Activated T-cell treated with anti-CD3 and anti-CD28 coated beads, Interleukin-2, amount 50 U/mL, for 4 hours (primary cell): ENCODE measurements around the gene TRAPPC14. TPM values are rescaled to one million over a fixed set of nuclear protein-coding genes. Genes with fewer than 3 reads are reported as not detected.
"Not testable (repeated sequence)": the region's sequence is repeated elsewhere in the genome, so short reads cannot be mapped to it uniquely, and the experiment has no call there.

Experiments
- ATAC-seq, 2 donors: fragments of 200-7000 bp; cut with Tn5 transposase; one replicate each; pipeline ENCODE4 v1.10.0; 2021
- DNase-seq: peaks from one replicate; pipeline ENCODE4 v3.0.0-alpha.2; 2020
- H3K27me3 Mint-ChIP-seq: one replicate; pipeline ENCODE4 v1.8.0; 2021; ENCODE audit warnings: low read depth, mixed read lengths
- H3K36me3 Mint-ChIP-seq: one replicate; pipeline ENCODE4 v1.8.0; 2022; ENCODE audit warnings: mixed read lengths; ENCODE audit not compliant: insufficient read depth
- H3K4me1 Mint-ChIP-seq: one replicate; pipeline ENCODE4 v1.8.0; 2021; ENCODE audit warnings: low read depth, mixed read lengths
- H3K4me3 Mint-ChIP-seq: one replicate; pipeline ENCODE4 v1.8.0; 2021; ENCODE audit warnings: mild to moderate bottlenecking, moderate library complexity, mixed read lengths
- H3K9me3 Mint-ChIP-seq: one replicate; pipeline ENCODE4 v1.8.0; 2021; ENCODE audit warnings: mixed read lengths
- total RNA-seq, 3 donors: library from RNA; stranded (reverse); gene quantifications; one replicate each; pipeline ENCODE4 v1.2.1, GENCODE V29; 2021

The TRAPPC14 gene
- total RNA-seq, 3 donors from 2014 or later, result 41.9 to 45.6 (median 43.6) TPM

DNA sequence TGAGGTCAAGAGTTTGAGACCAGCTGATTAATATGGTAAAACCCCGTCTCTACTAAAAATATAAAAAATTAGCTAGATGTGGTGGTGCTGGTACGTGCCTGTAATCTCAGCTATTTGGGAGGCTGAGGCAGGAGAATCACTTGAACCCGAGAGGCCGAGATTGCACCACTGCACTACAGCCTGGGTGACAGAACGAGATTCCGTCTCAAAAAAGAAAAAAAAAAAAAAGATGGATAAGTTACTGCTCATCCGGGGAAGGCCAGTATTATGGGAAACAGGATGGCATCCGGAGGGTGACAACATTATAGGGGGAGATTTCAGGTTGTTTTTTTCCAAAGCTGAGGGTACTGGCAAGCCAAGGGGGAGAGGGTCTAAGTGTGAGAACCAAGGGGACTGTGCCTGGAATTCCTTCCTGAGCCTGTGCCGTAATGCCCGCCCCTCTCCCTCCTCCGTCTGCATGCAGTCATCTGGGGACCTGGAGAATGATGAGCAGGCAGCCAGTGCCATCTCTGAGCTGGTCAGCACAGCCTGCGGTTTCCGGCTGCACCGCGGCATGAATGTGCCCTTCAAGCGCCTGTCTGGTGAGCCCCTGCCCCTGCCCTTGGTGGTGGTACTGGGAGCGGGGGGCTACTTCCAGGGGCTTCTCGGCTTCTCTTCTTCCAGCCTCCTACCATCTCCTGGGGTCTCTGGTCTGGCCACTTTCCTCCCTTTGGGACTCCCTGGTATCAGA is 5.4 kb downstream of the TRAPPC14 start:
- DNase-seq, result no peak
- Mint-ChIP-seq H3K4me3 (no peak overlapping the region), H3K9me3 (no peaks in the 10 kb centered on the region), H3K27me3 (no peaks in the 10 kb centered on the region), H3K36me3 (peaks cover 24% of the 10 kb centered on the region), H3K4me1 (peaks cover 57% of the 10 kb centered on the region)
- no peak for ATAC-seq

GRCh38 chr7:100152404-100152803 is 6.1 kb downstream of the TRAPPC14 start:
- Mint-ChIP-seq H3K27me3 (no peaks in the 10 kb centered on the region), H3K9me3 (no peaks in the 10 kb centered on the region), H3K36me3 (peaks cover 21% of the 10 kb centered on the region), H3K4me1 (peaks cover 58% of the 10 kb centered on the region), H3K4me3 (no peak overlapping the region)
- DNase-seq, result no peak
- ATAC-seq, result no peak

DNA sequence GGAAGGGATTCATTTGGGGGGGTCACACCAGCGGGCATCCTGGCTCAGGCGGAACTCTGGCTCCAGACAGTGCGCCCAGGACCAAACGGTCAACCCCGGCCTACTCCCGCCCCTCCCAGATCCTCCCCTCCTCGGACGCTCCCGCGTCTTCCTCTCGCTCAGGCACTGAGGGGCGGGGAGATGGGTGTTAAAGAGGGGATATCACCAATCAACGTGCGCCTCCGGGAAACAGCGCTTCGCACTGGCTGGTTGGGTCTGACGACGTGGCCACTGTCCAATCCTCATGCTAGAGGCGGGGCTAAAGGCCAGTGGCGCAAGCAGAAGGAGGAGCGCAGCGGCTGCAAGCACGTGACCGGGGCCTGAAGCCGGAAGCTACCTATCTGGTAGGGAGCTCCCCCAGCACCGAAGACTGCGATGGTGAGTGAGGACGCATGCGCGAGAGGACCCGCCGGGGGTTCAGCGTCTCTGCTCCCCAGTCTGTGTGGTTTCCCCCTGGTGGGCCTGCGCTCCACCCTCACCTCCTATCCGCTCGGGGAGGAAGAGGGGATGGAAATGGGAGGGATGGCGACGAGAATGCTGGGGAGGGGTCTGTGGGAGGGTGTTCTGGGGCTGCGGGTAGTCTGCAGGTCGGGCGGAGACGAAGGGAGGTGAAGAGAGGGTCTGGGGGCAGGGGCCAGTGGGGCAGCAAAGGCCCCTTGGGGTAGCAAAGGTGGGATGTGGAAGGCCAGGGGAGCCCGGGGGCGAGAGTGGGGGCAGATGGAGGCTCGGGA is 9.8 kb downstream of the TRAPPC14 start, which contains the start of gene LAMTOR4:
TSS of gene LAMTOR4 (plus strand) at position 360 of the 770 bp plus-strand sequence. CDS start at position 415, 55 bp downstream.
- DNase-seq, result peak; percentile 96
- no peaks in the 10 kb centered on the region for H3K9me3 Mint-ChIP-seq
- peak; percentile 97 to 98 for ATAC-seq
- H3K27me3 Mint-ChIP-seq, result no peaks in the 10 kb centered on the region
- peaks cover 10% of the 10 kb centered on the region for H3K36me3 Mint-ChIP-seq
- peaks cover 36% of the 10 kb centered on the region for H3K4me1 Mint-ChIP-seq
- peak within 1 kb of the TSS; percentile 99 for H3K4me3 Mint-ChIP-seq

DNA sequence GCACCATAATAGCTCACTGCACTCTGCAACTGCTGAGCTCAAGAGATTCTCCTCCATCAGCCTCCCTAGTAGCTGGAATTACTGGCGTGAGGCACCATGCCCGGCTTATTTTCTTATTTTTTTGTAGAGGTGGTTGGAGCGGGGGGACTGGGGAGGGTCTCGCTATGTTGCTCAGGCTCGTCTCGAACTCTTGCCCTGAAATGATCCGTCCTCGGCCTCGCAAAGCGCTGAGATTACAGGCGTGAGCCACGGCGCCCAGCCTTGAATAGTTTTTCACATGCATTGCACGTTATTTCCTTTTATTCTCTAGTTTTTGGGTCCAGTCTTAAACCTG is 10.3 kb downstream of the TRAPPC14 start:
- no peaks in the 10 kb centered on the region for H3K27me3 Mint-ChIP-seq

GRCh38 chr7:100147278-100147677 is 11.2 kb downstream of the TRAPPC14 start:
- ATAC-seq, result no peak
- Mint-ChIP-seq H3K27me3 (no peaks in the 10 kb centered on the region), H3K4me1 (peaks cover 31% of the 10 kb centered on the region), H3K9me3 (no peaks in the 10 kb centered on the region), H3K4me3 (no peak overlapping the region), H3K36me3 (peaks cover 6% of the 10 kb centered on the region)
- DNase-seq, result no peak

More for the DNA sequence above, 10.3 kb downstream of the TRAPPC14 start:
- peaks cover 35% of the 10 kb centered on the region for H3K4me1 Mint-ChIP-seq
- peaks cover 10% of the 10 kb centered on the region for H3K36me3 Mint-ChIP-seq
- peak in 1 of 2 donors; percentile 1 for ATAC-seq
- no peaks in the 10 kb centered on the region for H3K9me3 Mint-ChIP-seq
- DNase-seq, result no peak
- peak overlapping the region; percentile 99 for H3K4me3 Mint-ChIP-seq

GRCh38 chr7:100146350-100146749 is 12.2 kb downstream of the TRAPPC14 start:
- not testable (repeated sequence) for DNase-seq, H3K36me3 Mint-ChIP-seq, ATAC-seq, H3K4me3 Mint-ChIP-seq, H3K9me3 Mint-ChIP-seq, H3K27me3 Mint-ChIP-seq
- peaks cover 25% of the 10 kb centered on the region for H3K4me1 Mint-ChIP-seq

DNA sequence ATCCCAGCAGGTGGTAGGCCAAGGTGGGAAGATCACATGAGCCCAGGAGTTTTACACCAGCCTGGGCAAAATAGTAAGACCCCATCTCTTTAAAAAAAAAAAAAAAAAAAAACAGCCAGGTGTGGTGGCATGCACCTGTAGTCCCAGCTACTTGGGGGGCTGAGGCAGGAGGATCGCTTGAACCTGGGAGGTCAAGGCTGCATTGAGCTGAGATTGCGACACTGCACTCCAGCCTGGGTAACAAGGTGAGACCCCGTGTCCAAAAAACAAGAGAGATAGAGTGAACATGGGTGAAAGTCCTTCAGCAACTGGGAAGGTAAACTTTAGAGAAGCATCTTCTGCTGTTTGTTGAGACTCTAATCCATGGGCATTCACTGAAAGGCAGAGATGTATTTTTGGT is 16.1 kb downstream of the TRAPPC14 start:
- no peaks in the 10 kb centered on the region for H3K27me3 Mint-ChIP-seq
- DNase-seq (no peak), ATAC-seq (no peak)
- H3K4me3 Mint-ChIP-seq, result no peak overlapping the region
- peaks cover 9% of the 10 kb centered on the region for H3K4me1 Mint-ChIP-seq
- no peaks in the 10 kb centered on the region for H3K36me3 Mint-ChIP-seq
- H3K9me3 Mint-ChIP-seq, result no peaks in the 10 kb centered on the region

GRCh38 chr7:100141555-100141949 is 17.0 kb downstream of the TRAPPC14 start:
- no peaks in the 10 kb centered on the region for H3K9me3 Mint-ChIP-seq
- H3K27me3 Mint-ChIP-seq, result no peaks in the 10 kb centered on the region
- no peaks in the 10 kb centered on the region for H3K36me3 Mint-ChIP-seq
- H3K4me1 Mint-ChIP-seq, result peaks cover 9% of the 10 kb centered on the region
- ATAC-seq (no peak), DNase-seq (no peak)
- no peak overlapping the region for H3K4me3 Mint-ChIP-seq

- H3K36me3 Mint-ChIP-seq, result no peaks in the 10 kb centered on the region
- DNase-seq (no peak), ATAC-seq (no peak)
- peaks cover 9% of the 10 kb centered on the region for H3K4me1 Mint-ChIP-seq
- H3K27me3 Mint-ChIP-seq, result no peaks in the 10 kb centered on the region
- H3K4me3 Mint-ChIP-seq, result no peak overlapping the region
- no peaks in the 10 kb centered on the region for H3K9me3 Mint-ChIP-seq
Observed at GRCh38 chr7:100137851-100138760, 20.4 kb downstream of the TRAPPC14 start.

- no peaks in the 10 kb centered on the region for H3K27me3 Mint-ChIP-seq
- ATAC-seq (peak; percentile 76 to 86), DNase-seq (peak; percentile 61)
- H3K4me1 Mint-ChIP-seq, result peaks cover 16% of the 10 kb centered on the region
- H3K9me3 Mint-ChIP-seq, result no peaks in the 10 kb centered on the region
- no peak overlapping the region for H3K4me3 Mint-ChIP-seq
- H3K36me3 Mint-ChIP-seq, result no peaks in the 10 kb centered on the region
Observed at GRCh38 chr7:100132697-100133151, 25.8 kb downstream of the TRAPPC14 start.

DNA sequence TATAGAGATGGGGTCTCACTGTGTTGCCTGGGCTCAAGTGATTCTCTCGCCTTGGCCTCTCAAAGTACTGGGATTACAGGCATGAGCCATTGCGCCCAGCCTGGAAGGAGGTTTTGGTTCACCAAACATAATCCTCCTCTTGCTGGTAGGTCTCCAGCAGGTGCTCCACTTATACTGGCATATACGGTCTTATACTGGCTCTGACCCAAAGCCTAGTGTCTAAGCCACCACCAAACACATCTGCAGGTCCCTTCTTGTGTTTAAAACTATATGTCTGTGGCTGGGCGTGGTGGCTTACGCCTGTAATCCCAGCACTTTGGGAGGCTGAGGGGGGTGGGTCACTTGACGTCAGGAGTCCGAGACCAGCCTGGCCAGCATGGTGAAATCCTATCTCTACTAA is 26.4 kb downstream of the TRAPPC14 start:
- H3K36me3 Mint-ChIP-seq, result no peaks in the 10 kb centered on the region
- no peak overlapping the region for H3K4me3 Mint-ChIP-seq

DNA sequence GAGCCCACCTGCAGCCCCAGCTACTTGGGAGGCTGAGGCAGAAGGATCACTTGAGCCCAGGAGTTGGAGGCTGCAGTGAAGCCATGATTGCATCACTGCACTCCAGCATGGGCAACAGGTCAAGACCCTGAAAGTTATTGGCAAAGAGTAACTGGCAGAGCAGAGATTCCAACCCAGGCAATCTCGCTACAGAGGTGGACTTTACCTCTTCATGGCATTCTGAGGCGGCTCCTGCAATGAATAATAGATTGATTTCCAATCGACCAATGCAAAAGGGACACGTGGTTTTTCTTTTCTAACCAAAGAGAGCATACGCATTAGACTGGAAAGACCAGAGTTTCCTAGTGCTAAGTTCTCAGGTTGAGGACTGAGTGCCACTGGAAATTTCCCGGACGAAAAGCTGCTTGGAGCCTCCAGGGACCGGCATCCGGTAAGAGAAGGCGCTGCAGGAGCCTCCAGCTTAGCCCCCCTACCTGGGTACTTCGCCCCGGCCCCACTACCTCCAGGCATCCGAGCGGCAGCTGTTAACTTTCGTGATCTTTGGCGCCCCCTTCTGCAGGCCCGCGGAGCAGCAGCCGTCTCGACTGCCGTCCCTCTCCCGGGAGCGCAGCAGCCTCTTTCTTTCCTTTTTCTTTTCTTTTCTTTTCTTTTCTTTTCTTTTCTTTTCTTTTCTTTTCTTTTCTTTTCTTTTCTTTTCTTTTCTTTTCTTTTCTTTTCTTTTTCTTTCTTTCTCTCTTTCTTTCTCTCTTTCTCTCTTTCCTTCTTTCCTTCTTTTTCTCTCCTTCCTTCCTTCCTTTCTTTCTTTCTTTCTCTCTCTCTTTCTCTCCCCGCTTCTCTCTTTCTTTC is 27.7 kb downstream of the TRAPPC14 start:
- no peak overlapping the region for H3K4me3 Mint-ChIP-seq

More for the DNA sequence above, 26.4 kb downstream of the TRAPPC14 start:
- no peak for ATAC-seq
- peaks cover 14% of the 10 kb centered on the region for H3K4me1 Mint-ChIP-seq
- no peaks in the 10 kb centered on the region for H3K27me3 Mint-ChIP-seq
- H3K9me3 Mint-ChIP-seq, result no peaks in the 10 kb centered on the region
- DNase-seq, result no peak

DNA sequence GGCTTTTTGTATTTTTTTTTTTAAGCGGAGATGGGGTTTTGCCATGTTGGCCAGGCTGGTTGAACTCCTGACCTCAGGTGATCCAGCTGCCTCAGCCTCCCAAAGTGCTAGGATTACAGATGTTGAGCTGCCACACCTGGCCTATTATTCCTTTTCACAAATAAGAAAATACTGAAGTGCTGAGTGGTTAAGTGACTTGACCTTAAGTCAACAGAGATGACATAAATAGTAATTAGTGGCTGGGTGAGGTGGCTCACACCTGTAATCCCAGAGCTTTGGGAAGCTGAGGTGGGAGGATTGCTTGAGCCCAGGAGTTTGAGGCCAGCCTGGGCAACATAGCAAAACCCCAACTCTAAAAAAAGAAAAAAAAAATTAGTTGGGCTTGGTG is 28.3 kb downstream of the TRAPPC14 start:
- H3K36me3 Mint-ChIP-seq, H3K9me3 Mint-ChIP-seq, H3K27me3 Mint-ChIP-seq, H3K4me3 Mint-ChIP-seq, ATAC-seq, DNase-seq: not testable (repeated sequence)
- peaks cover 27% of the 10 kb centered on the region for H3K4me1 Mint-ChIP-seq

More for the DNA sequence above, 27.7 kb downstream of the TRAPPC14 start:
- ATAC-seq, result no peak
- DNase-seq, result peak; percentile 88
- no peaks in the 10 kb centered on the region for H3K9me3 Mint-ChIP-seq
- no peaks in the 10 kb centered on the region for H3K27me3 Mint-ChIP-seq
- H3K4me1 Mint-ChIP-seq, result peaks cover 22% of the 10 kb centered on the region
- no peaks in the 10 kb centered on the region for H3K36me3 Mint-ChIP-seq
